Peyer's patch (tissue), 4 donors: Measurements from ENCODE around the gene ZNF385A. TPM values are rescaled to one million over a fixed set of nuclear protein-coding genes. Genes with fewer than 3 reads are reported as not detected.
A peak's percentile ranks its signal among the peaks of the same experiment; 100 is the strongest.

Experiments used
- DNase-seq, 3 donors: peaks; one replicate each; pipeline ENCODE4 v3.0.0-alpha.2; 2017 to 2019
- H3K27ac ChIP-seq, 4 donors: fragments of 200-600 bp; sonication (generic); one replicate each; pipeline ENCODE4 v1.5.1; 2016 to 2019
- H3K27me3 ChIP-seq, 2 donors: fragments of 200-600 bp; sonication (generic); one replicate each; pipeline ENCODE4 v1.5.1; 2019
- H3K36me3 ChIP-seq, 3 donors: fragments of 200-600 bp; sonication (generic); one replicate each; pipeline ENCODE4 v1.5.1; 2016 to 2019
- H3K4me1 ChIP-seq, 4 donors: fragments of 200-600 bp; sonication (generic); one replicate each; pipeline ENCODE4 v1.5.1; 2016 to 2019
- H3K4me3 ChIP-seq, 4 donors: fragments of 200-600 bp; sonication (generic); 1 replicate in 3 of 4; 2 replicates in 1 of 4; pipeline ENCODE4 v1.5.1; 2016 to 2019; ENCODE audit warnings: mild to moderate bottlenecking in 1 of 4
- H3K9me3 ChIP-seq, 4 donors: fragments of 200-600 bp; sonication (generic); one replicate each; pipeline ENCODE4 v1.5.1; 2016 to 2019; ENCODE audit warnings: mild to moderate bottlenecking in 1 of 4
- CTCF ChIP-seq, 6 experiments: fragments of 450-650 bp in 4 of 6; fragments of 200-600 bp in 2 of 6; sonication (generic) in 1 of 6; IDR thresholded peaks; one replicate each; pipeline ENCODE4 v1.5.1; 2017 to 2019; ENCODE audit warnings: antibody characterized with exemption in 6 of 6, mild to moderate bottlenecking in 3 of 6, moderate library complexity in 1 of 6
- POLR2A ChIP-seq, 2 donors: fragments of 450-650 bp; IDR thresholded peaks; one replicate each; pipeline ENCODE4 v1.5.1; 2017; ENCODE audit warnings: antibody characterized with exemption in 2 of 2, mild to moderate bottlenecking in 2 of 2, moderate library complexity in 2 of 2
- total RNA-seq, 4 donors: library from RNA; depleted of rRNA; stranded (reverse); fragments of >200 nt; gene quantifications; one replicate each; pipeline ENCODE4 v1.1.0, GENCODE V29; 2016

ZNF385A gene
- total RNA-seq, 4 donors from 2014 or later, result 7.3 to 28.1 (median 9.7) TPM

- TF ChIP-seq CTCF (IDR thresholded peaks at IDR 0.05), result no peak
- no peak for TF ChIP-seq POLR2A (IDR thresholded peaks at IDR 0.05)
- H3K27ac ChIP-seq, result no peak overlapping the region
- no peak for DNase-seq
Observed at GRCh38 chr12:54387114-54387467, 2.6 kb upstream of the ZNF385A start.

GRCh38 chr12:54386403-54387113 lies 2.0 kb upstream of the ZNF385A start:
- no peak overlapping the region for H3K27ac ChIP-seq

More at GRCh38 chr12:54387114-54387467, 2.6 kb upstream of the ZNF385A start:
- Histone ChIP-seq H3K27me3 (no peaks in the 10 kb centered on the region), H3K36me3 (no peaks in the 10 kb centered on the region), H3K9me3 (no peaks in the 10 kb centered on the region), H3K4me3 (no peak overlapping the region), H3K4me1 (peaks cover 0 to 32% (median 9%) of the 10 kb centered on the region in 4 donors)

GRCh38 chr12:54385251-54385914 lies 850 bp upstream of the ZNF385A start:
- TF ChIP-seq POLR2A (IDR thresholded peaks at IDR 0.05) (no peak), CTCF (IDR thresholded peaks at IDR 0.05) (no peak)
- H3K27ac ChIP-seq, result peak overlapping the region in 3 of 4 donors; percentile 49 to 69 (median 60)
- H3K36me3 ChIP-seq, result no peaks in the 10 kb centered on the region
- H3K4me3 ChIP-seq, result no peak overlapping the region
- H3K27me3 ChIP-seq, result no peaks in the 10 kb centered on the region
- H3K4me1 ChIP-seq, result peaks cover 0 to 21% (median 7%) of the 10 kb centered on the region in 4 donors
- H3K9me3 ChIP-seq, result no peaks in the 10 kb centered on the region
- peak in 1 of 3 donors; percentile 56 for DNase-seq

More at GRCh38 chr12:54386403-54387113, 2.0 kb upstream of the ZNF385A start:
- no peak for DNase-seq
- Histone ChIP-seq H3K27me3 (no peaks in the 10 kb centered on the region), H3K36me3 (no peaks in the 10 kb centered on the region), H3K4me3 (no peak overlapping the region), H3K4me1 (peaks cover 0 to 31% (median 7%) of the 10 kb centered on the region in 4 donors), H3K9me3 (no peaks in the 10 kb centered on the region)
- no peak for TF ChIP-seq POLR2A (IDR thresholded peaks at IDR 0.05)
- TF ChIP-seq CTCF (IDR thresholded peaks at IDR 0.05), result no peak

- no peaks in the 10 kb centered on the region for H3K9me3 ChIP-seq
- H3K27ac ChIP-seq, result peak overlapping the region in 2 of 4 donors; percentile 56 to 67
- no peak for DNase-seq
- TF ChIP-seq POLR2A (IDR thresholded peaks at IDR 0.05), result no peak
- TF ChIP-seq CTCF (IDR thresholded peaks at IDR 0.05), result no peak
- peaks cover 0 to 30% (median 9%) of the 10 kb centered on the region in 4 donors for H3K4me1 ChIP-seq
- H3K27me3 ChIP-seq, result no peaks in the 10 kb centered on the region
- H3K4me3 ChIP-seq, result no peak overlapping the region
- H3K36me3 ChIP-seq, result no peaks in the 10 kb centered on the region
Observed at GRCh38 chr12:54383041-54383609, 1.4 kb downstream of the ZNF385A start.

GRCh38 chr12:54381136-54381535 lies 3.4 kb downstream of the ZNF385A start:
- H3K4me1 ChIP-seq, result peaks cover 0 to 16% (median 9%) of the 10 kb centered on the region in 4 donors
- TF ChIP-seq CTCF (IDR thresholded peaks at IDR 0.05) (no peak), POLR2A (IDR thresholded peaks at IDR 0.05) (no peak)
- no peak overlapping the region for H3K4me3 ChIP-seq

More at GRCh38 chr12:54381136-54381535, 3.4 kb downstream of the ZNF385A start:
- Histone ChIP-seq H3K9me3 (no peaks in the 10 kb centered on the region), H3K27ac (no peak overlapping the region), H3K27me3 (no peaks in the 10 kb centered on the region), H3K36me3 (no peaks in the 10 kb centered on the region)
- DNase-seq, result no peak
